HepG2 (cell line): ENCODE data around the gene UNC13D. TPM values are rescaled to one million over a fixed set of nuclear protein-coding genes. Genes with fewer than 3 reads are reported as not detected.

Source experiments
- DNMT3B ChIP-seq: conservative IDR thresholded peaks from 2 replicates; pipeline ENCODE4 v1.6.1; 2016; ENCODE audit warnings: missing biosample characterization, control low read depth
- EZH2 ChIP-seq: conservative IDR thresholded peaks from 2 replicates; pipeline ENCODE4 v1.6.1; 2012; ENCODE audit warnings: mild to moderate bottlenecking, low read depth, low read length, moderate library complexity
- MYPOP ChIP-seq: sonication (generic); formaldehyde crosslinking; IDR thresholded peaks from 2 replicates; pipeline ENCODE4 v1.8.1; 2023; ENCODE audit warnings: mild to moderate bottlenecking, moderate library complexity, missing genetic modification reagents
- SAP130 ChIP-seq: IDR thresholded peaks from 2 replicates; pipeline ENCODE4 v1.6.1; 2016; ENCODE audit warnings: low read depth
- SMAD9 ChIP-seq: sonication (generic); formaldehyde crosslinking; IDR thresholded peaks from 2 replicates; pipeline ENCODE4 v1.5.1; 2020; ENCODE audit warnings: mild to moderate bottlenecking, missing genetic modification reagents
- SMARCC2 ChIP-seq: fragments of 450-650 bp; IDR thresholded peaks from 2 replicates; pipeline ENCODE4 v1.6.1; 2017; ENCODE audit warnings: antibody characterized with exemption, mild to moderate bottlenecking
- SSRP1 ChIP-seq: IDR thresholded peaks from 2 replicates; pipeline ENCODE4 v1.6.1; 2016; ENCODE audit warnings: control low read depth
- ZNF562 ChIP-seq: sonication (generic); formaldehyde crosslinking; IDR thresholded peaks from 2 replicates; pipeline ENCODE4 v1.8.0; 2022; ENCODE audit warnings: missing genetic modification reagents, borderline replicate concordance
- ZNF7 ChIP-seq: IDR thresholded peaks from 2 replicates; pipeline ENCODE4 v1.6.1; 2016; ENCODE audit warnings: missing biosample characterization, missing genetic modification reagents
- ZNF713 ChIP-seq: sonication (generic); formaldehyde crosslinking; IDR thresholded peaks from 2 replicates; pipeline ENCODE4 v1.4.0; 2020; ENCODE audit warnings: mild to moderate bottlenecking, missing genetic modification reagents
- polyA plus RNA-seq, 8 experiments: library from polyadenylated mRNA; depleted of rRNA in 3 of 8; stranded (reverse) in 7 of 8; unstranded in 1 of 8; fragments of >200 nt; fragmentation: Illumina TruSeq in 4 of 8; extraction: Trizol in 4 of 8; gene quantifications; 2 replicates each; pipeline versions ENCODE4 v1.2.1 to v1.2.3, GENCODE V29; 2011 to 2016; ENCODE audit warnings: low read depth in 4 of 8, missing spikeins in 1 of 8, mixed read lengths in 1 of 8; ENCODE audit not compliant: insufficient read depth in 1 of 8
- total RNA-seq, 5 experiments: library from RNA; depleted of rRNA; stranded (reverse); fragments of >200 nt; fragmentation: Illumina TruSeq; extraction: Trizol; gene quantifications; 2 replicates each; pipeline ENCODE4 v1.2.3, GENCODE V29; 2016; ENCODE audit warnings: low read depth in 1 of 5
- TF ChIP-seq, protein P1 (sequence below): sonication (generic); formaldehyde crosslinking; IDR thresholded peaks from 2 replicates; pipeline ENCODE4 v1.8.0; 2022; ENCODE audit warnings: missing genetic modification reagents, mild to moderate bottlenecking, borderline replicate concordance
- TF ChIP-seq, protein P2 (sequence below): sonication (generic); formaldehyde crosslinking; IDR thresholded peaks from 2 replicates; pipeline ENCODE4 v1.5.0; 2020; ENCODE audit warnings: mild to moderate bottlenecking, missing genetic modification reagents

Gene UNC13D
- total and polyA plus RNA-seq, 2 of the 13 experiments (the other 11 are each of a cell fraction or from before 2014, with no cell fraction given): 29.7 to 42.7 TPM

- TF ChIP-seq, protein P1, sequence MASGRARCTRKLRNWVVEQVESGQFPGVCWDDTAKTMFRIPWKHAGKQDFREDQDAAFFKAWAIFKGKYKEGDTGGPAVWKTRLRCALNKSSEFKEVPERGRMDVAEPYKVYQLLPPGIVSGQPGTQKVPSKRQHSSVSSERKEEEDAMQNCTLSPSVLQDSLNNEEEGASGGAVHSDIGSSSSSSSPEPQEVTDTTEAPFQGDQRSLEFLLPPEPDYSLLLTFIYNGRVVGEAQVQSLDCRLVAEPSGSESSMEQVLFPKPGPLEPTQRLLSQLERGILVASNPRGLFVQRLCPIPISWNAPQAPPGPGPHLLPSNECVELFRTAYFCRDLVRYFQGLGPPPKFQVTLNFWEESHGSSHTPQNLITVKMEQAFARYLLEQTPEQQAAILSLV: no peak
- TF ChIP-seq DNMT3B (no peak), ZNF713 (CRISPR knock-in tag) (no peak), SMAD9 (CRISPR knock-in tag) (no peak), EZH2 (no peak), SMARCC2 (no peak), SAP130 (CRISPR knock-in tag) (peak; percentile 16; the same call in 1 of the 2 replicates), ZNF7 (CRISPR knock-in tag) (no peak), ZNF562 (no peak), SSRP1 (CRISPR knock-in tag) (no peak), MYPOP (CRISPR knock-in tag) (0 out of 2 replicates have a peak, but pooled peaks have one; percentile 25)
- TF ChIP-seq, protein P2, sequence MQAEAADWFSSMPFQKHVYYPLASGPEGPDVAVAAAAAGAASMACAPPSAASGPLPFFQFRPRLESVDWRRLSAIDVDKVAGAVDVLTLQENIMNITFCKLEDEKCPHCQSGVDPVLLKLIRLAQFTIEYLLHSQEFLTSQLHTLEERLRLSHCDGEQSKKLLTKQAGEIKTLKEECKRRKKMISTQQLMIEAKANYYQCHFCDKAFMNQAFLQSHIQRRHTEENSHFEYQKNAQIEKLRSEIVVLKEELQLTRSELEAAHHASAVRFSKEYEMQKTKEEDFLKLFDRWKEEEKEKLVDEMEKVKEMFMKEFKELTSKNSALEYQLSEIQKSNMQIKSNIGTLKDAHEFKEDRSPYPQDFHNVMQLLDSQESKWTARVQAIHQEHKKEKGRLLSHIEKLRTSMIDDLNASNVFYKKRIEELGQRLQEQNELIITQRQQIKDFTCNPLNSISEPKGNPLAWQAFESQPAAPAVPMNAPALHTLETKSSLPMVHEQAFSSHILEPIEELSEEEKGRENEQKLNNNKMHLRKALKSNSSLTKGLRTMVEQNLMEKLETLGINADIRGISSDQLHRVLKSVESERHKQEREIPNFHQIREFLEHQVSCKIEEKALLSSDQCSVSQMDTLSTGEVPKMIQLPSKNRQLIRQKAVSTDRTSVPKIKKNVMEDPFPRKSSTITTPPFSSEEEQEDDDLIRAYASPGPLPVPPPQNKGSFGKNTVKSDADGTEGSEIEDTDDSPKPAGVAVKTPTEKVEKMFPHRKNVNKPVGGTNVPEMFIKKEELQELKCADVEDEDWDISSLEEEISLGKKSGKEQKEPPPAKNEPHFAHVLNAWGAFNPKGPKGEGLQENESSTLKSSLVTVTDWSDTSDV (CRISPR knock-in tag): 0 out of 2 replicates have a peak, but pooled peaks have one; percentile 40
These were observed 20.3 kb upstream of the UNC13D start (continued) for GRCh38 chr17:75864448-75864871.
